ENCODE data around the gene SASH1. TPM values are rescaled to one million over a fixed set of nuclear protein-coding genes. Genes with fewer than 3 reads are reported as not detected.
A peak's percentile ranks its signal among the peaks of the same experiment; 100 is the strongest.

Gene SASH1
- total RNA-seq, 1 donor from 2014 or later = 86.4 TPM

DNA sequence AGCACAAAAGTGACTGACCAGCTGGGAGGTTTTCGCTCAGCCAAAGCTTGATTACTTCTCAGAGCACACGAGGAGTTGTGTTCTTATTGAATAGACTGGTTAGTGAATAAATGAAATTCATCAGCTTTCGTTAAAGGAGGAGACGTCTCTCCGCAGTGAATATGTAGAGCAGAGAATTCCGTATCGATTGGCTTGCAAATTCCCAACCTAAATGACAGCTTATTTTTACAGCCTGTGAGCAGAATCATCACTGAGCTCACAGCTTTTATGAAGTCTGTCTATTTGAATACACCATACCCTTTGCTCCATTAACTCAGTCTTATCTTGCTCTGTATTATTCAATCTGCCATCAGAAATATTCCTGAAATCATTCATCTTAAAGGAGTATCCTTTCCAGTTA lies 192.7 kb downstream of the SASH1 start:
- Histone ChIP-seq H3K4me1 (peaks cover 8% of the 10 kb centered on the region), H3K27ac (peak overlapping the region; percentile 70), H3K9me3 (no peaks in the 10 kb centered on the region), H3K4me3 (no peak overlapping the region), H3K27me3 (no peaks in the 10 kb centered on the region), H3K36me3 (peaks cover 0 to 73% of the 10 kb centered on the region in 2 donors)
- no peak for DNase-seq (ENCODE audit: extremely low spot score in 2 of 2)
- intact Hi-C loops (cut with DNase I) = no loop called here
- TF ChIP-seq POLR2AphosphoS5 (IDR thresholded peaks at IDR 0.05; ENCODE audit: insufficient read depth in 1 of 2, low read depth in 1 of 2) (no peak), POLR2A (IDR thresholded peaks at IDR 0.05) (no peak)
- TF ChIP-seq, protein P1, sequence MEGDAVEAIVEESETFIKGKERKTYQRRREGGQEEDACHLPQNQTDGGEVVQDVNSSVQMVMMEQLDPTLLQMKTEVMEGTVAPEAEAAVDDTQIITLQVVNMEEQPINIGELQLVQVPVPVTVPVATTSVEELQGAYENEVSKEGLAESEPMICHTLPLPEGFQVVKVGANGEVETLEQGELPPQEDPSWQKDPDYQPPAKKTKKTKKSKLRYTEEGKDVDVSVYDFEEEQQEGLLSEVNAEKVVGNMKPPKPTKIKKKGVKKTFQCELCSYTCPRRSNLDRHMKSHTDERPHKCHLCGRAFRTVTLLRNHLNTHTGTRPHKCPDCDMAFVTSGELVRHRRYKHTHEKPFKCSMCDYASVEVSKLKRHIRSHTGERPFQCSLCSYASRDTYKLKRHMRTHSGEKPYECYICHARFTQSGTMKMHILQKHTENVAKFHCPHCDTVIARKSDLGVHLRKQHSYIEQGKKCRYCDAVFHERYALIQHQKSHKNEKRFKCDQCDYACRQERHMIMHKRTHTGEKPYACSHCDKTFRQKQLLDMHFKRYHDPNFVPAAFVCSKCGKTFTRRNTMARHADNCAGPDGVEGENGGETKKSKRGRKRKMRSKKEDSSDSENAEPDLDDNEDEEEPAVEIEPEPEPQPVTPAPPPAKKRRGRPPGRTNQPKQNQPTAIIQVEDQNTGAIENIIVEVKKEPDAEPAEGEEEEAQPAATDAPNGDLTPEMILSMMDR (IDR thresholded peaks at IDR 0.05) = no peak

DNA sequence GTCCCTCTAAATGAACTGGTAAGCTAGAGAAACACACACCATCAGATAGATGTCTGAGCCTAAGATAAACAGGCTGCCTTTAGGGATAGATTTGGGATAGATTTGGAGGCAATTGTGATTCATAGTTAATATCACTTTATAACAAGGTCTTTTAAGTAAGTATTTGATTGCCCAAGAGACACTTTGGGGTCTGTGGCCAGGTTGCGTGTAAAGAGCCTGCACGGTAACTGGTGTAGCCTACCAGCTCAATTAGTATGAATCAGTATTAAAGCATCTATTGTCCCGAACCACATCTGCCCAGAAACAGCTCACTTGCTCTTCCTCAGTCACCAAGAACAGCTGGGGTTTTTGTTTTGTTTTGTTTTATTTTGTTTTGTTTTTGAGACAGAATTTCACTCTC lies 193.3 kb downstream of the SASH1 start:
- no peaks in the 10 kb centered on the region for H3K9me3 ChIP-seq
- TF ChIP-seq, protein P1 (IDR thresholded peaks at IDR 0.05) = no peak
- TF ChIP-seq POLR2AphosphoS5 (IDR thresholded peaks at IDR 0.05; ENCODE audit: insufficient read depth in 1 of 2, low read depth in 1 of 2) (no peak), POLR2A (IDR thresholded peaks at IDR 0.05) (no peak)
- DNase-seq (ENCODE audit: extremely low spot score in 2 of 2) = no peak
- no peak overlapping the region for H3K4me3 ChIP-seq
- intact Hi-C loops (cut with DNase I) = no loop called here
- peak overlapping the region; percentile 70 for H3K27ac ChIP-seq
- H3K27me3 ChIP-seq = no peaks in the 10 kb centered on the region
- peaks cover 0 to 79% of the 10 kb centered on the region in 2 donors for H3K36me3 ChIP-seq
- peaks cover 2% of the 10 kb centered on the region for H3K4me1 ChIP-seq

DNA sequence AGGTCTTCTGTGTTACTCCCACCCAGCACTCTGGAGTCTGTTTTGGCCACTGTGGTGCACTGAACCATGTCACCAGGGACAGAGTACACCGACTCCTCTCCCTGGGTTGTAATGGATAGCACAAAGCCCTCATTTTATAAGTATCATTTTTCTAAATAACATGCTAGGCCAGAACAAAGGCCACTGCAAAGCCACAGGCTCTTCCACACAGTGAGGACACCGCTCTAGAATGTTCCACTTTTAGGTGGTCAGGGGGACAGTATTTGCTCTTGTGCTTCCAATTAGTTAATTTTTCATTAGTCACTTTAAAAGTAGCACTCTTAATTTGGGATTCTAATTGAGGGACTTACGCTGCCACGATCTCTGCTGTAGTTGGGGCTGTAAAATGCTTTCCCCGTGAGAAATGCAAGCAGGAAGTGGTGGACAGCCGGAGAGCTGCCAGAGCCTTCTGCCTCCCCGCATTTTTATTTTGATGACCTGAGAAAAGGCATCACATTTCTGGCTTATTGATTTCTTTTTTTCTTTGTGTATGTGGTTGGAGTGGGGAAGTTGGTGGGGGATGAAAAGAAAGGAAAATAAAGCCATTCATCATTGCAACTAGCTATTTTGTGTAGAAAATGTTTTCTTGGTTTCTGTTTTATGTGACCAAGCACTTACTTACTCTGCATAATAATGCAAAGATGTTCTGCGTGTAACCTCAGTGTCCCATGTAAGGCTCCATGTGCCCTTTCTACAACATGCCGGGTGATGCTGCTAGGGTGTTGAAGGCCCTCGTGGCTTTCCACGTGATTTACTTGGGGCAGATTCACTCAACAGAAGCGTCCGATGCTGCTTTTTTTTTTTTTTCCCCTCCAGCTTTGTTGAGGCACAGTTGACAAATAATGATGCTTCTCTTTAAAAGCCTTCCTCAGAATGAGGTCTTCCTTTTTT lies 195.9 kb downstream of the SASH1 start:
- no peak overlapping the region for H3K4me3 ChIP-seq
- peak overlapping the region; percentile 70 for H3K27ac ChIP-seq
- intact Hi-C loops (cut with DNase I) = no loop called here
- no peaks in the 10 kb centered on the region for H3K27me3 ChIP-seq
- no peaks in the 10 kb centered on the region for H3K9me3 ChIP-seq
- no peak for DNase-seq (ENCODE audit: extremely low spot score in 2 of 2)
- no peaks in the 10 kb centered on the region for H3K4me1 ChIP-seq
- TF ChIP-seq POLR2A (IDR thresholded peaks at IDR 0.05) (no peak), POLR2AphosphoS5 (IDR thresholded peaks at IDR 0.05; ENCODE audit: insufficient read depth in 1 of 2, low read depth in 1 of 2) (no peak)
- TF ChIP-seq, protein P1 (IDR thresholded peaks at IDR 0.05) = no peak
- H3K36me3 ChIP-seq = peaks cover 0 to 82% of the 10 kb centered on the region in 2 donors

DNA sequence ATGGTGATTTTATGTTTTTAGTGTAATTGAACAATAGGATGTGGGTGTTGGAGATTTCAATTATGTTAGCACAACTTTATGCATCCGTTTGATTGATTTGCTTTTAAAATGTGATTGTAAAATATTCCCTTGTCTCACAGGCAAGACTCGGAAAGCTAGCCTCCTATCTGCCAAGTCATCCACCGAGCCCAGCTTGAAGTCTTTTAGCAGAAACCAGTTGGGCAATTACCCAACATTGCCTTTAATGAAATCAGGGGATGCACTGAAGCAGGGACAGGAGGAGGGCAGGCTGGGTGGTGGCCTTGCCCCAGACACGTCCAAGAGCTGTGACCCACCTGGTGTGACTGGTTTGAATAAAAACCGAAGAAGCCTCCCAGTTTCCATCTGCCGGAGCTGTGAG lies 200.9 kb downstream of the SASH1 start:
- Histone ChIP-seq H3K36me3 (peaks cover 0 to 82% of the 10 kb centered on the region in 2 donors), H3K4me1 (no peaks in the 10 kb centered on the region), H3K4me3 (no peak overlapping the region), H3K27me3 (no peaks in the 10 kb centered on the region), H3K27ac (no peak overlapping the region), H3K9me3 (no peaks in the 10 kb centered on the region)
- intact Hi-C loops (cut with DNase I) = no loop called here
- DNase-seq (ENCODE audit: extremely low spot score in 2 of 2) = no peak
- TF ChIP-seq POLR2AphosphoS5 (IDR thresholded peaks at IDR 0.05; ENCODE audit: insufficient read depth in 1 of 2, low read depth in 1 of 2) = no peak
- no peak for TF ChIP-seq POLR2A (IDR thresholded peaks at IDR 0.05)

DNA sequence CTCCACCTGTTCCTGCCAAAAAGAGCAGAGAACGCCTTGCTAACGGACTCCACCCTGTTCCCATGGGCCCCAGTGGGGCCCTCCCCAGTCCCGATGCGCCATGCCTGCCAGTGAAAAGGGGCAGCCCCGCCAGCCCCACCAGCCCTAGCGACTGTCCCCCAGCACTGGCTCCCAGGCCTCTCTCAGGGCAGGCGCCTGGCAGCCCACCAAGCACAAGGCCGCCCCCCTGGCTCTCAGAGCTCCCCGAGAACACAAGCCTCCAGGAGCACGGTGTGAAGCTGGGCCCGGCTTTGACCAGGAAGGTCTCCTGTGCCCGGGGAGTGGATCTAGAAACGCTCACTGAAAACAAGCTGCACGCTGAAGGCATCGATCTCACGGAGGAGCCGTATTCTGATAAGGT lies 201.8 kb downstream of the SASH1 start:
- peaks cover 0 to 89% of the 10 kb centered on the region in 2 donors for H3K36me3 ChIP-seq

More for the DNA sequence above, 201.8 kb downstream of the SASH1 start:
- Histone ChIP-seq H3K4me3 (no peak overlapping the region), H3K4me1 (no peaks in the 10 kb centered on the region), H3K9me3 (no peaks in the 10 kb centered on the region), H3K27me3 (no peaks in the 10 kb centered on the region), H3K27ac (no peak overlapping the region)
- intact Hi-C loops (cut with DNase I) = no loop called here
- no peak for DNase-seq (ENCODE audit: extremely low spot score in 2 of 2)
- TF ChIP-seq, protein P1 (IDR thresholded peaks at IDR 0.05) = no peak
- TF ChIP-seq POLR2A (IDR thresholded peaks at IDR 0.05) (no peak), POLR2AphosphoS5 (IDR thresholded peaks at IDR 0.05; ENCODE audit: insufficient read depth in 1 of 2, low read depth in 1 of 2) (no peak)
